Mesendoderm (in vitro differentiated cells): ENCODE results near the gene MTTP.
A peak's percentile ranks its signal among the peaks of the same experiment; 100 is the strongest.

Experiments
- DNase-seq: peaks from one replicate; pipeline ENCODE4 v3.0.0; 2013
- H2AK5ac ChIP-seq: 2 replicates; pipeline ENCODE4 v1.6.1; 2013; ENCODE audit warnings: low read length, inconsistent platforms
- H2BK120ac ChIP-seq: 2 replicates; pipeline ENCODE4 v1.6.1; 2013; ENCODE audit warnings: low read depth, mild to moderate bottlenecking, low read length, moderate library complexity, mixed read lengths
- H2BK15ac ChIP-seq: replicated peaks from 2 replicates; pipeline ENCODE4 v1.6.1; 2013; ENCODE audit warnings: low read depth, mild to moderate bottlenecking, moderate library complexity
- H2BK5ac ChIP-seq: 2 replicates; pipeline ENCODE4 v1.6.1; 2013; ENCODE audit warnings: low read length, inconsistent platforms
- H3K18ac ChIP-seq: 2 replicates; pipeline ENCODE4 v1.6.1; 2013; ENCODE audit warnings: mild to moderate bottlenecking, low read length, mixed read lengths
- H3K23ac ChIP-seq: one replicate; pipeline ENCODE4 v1.6.1; 2013; ENCODE audit warnings: low read length
- H3K27ac ChIP-seq: 2 replicates; pipeline ENCODE4 v1.5.1; 2013; ENCODE audit warnings: low read depth, mild to moderate bottlenecking, inconsistent platforms, low read length, moderate library complexity
- H3K27me3 ChIP-seq: 2 replicates; pipeline ENCODE4 v1.6.1; 2013; ENCODE audit warnings: low read length, control low read depth, mild to moderate bottlenecking, inconsistent platforms; ENCODE audit not compliant: insufficient read depth, poor library complexity
- H3K36me3 ChIP-seq: 2 replicates; pipeline ENCODE4 v1.6.1; 2013; ENCODE audit warnings: low read length, inconsistent platforms; ENCODE audit not compliant: control insufficient read depth, insufficient read depth
- H3K4ac ChIP-seq: one replicate; pipeline ENCODE4 v1.6.1; 2013; ENCODE audit warnings: low read depth, mild to moderate bottlenecking, low read length, moderate library complexity
- H3K4me1 ChIP-seq: 2 replicates; pipeline ENCODE4 v1.6.1; 2013; ENCODE audit warnings: low read depth, low read length, inconsistent platforms; ENCODE audit not compliant: control insufficient read depth
- H3K4me2 ChIP-seq: 2 replicates; pipeline ENCODE4 v1.6.1; 2013; ENCODE audit warnings: low read length
- H3K4me3 ChIP-seq: 2 replicates; pipeline ENCODE4 v1.5.1; 2013; ENCODE audit warnings: mild to moderate bottlenecking, low read length
- H3K56ac ChIP-seq: one replicate; pipeline ENCODE4 v1.6.1; 2013; ENCODE audit warnings: low read length
- H3K79me1 ChIP-seq: 2 replicates; pipeline ENCODE4 v1.6.1; 2013; ENCODE audit warnings: low read length, inconsistent platforms
- H3K79me2 ChIP-seq: 2 replicates; pipeline ENCODE4 v1.6.1; 2013; ENCODE audit warnings: mild to moderate bottlenecking, low read length; ENCODE audit not compliant: control insufficient read depth, insufficient read depth
- H3K9ac ChIP-seq: 2 replicates; pipeline ENCODE4 v1.6.1; 2013; ENCODE audit warnings: low read length, inconsistent platforms
- H4K5ac ChIP-seq: one replicate; pipeline ENCODE4 v1.6.1; 2013; ENCODE audit warnings: low read length
- H4K8ac ChIP-seq: one replicate; pipeline ENCODE4 v1.6.1; 2013; ENCODE audit warnings: low read depth, mild to moderate bottlenecking, control low read depth, low read length, moderate library complexity
- WGBS: extraction: QIAGEN DNeasy Blood & Tissue Kit; methylation state at CpG from one replicate; pipeline ENCODE4 v1.1.7; 2013; ENCODE audit warnings: low lambda C conversion rate, missing lambda C conversion rate; ENCODE audit not compliant: insufficient coverage; ENCODE audit errors: extremely low coverage; 5-methylcytosine and 5-hydroxymethylcytosine counted together

Gene MTTP

GRCh38 chr4:99586797-99587196 lies 12.2 kb downstream of the MTTP start:
- no peaks in the 10 kb centered on the region for H3K4me1 ChIP-seq
- H3K27me3 ChIP-seq: no peaks in the 10 kb centered on the region
- H3K36me3 ChIP-seq: no peaks in the 10 kb centered on the region
- H3K23ac ChIP-seq: no peak overlapping the region
- no peaks in the 10 kb centered on the region for H3K79me2 ChIP-seq
- H2BK15ac ChIP-seq: no peak overlapping the region
- H4K8ac ChIP-seq: no peak overlapping the region
- H3K79me1 ChIP-seq: no peaks in the 10 kb centered on the region
- no peak overlapping the region for H2BK5ac ChIP-seq
- H3K4me2 ChIP-seq: no peak overlapping the region
- no peak overlapping the region for H3K4me3 ChIP-seq
- H4K5ac ChIP-seq: no peak overlapping the region
- no peak overlapping the region for H3K4ac ChIP-seq
- H3K9ac ChIP-seq: no peak overlapping the region
- no peak overlapping the region for H3K18ac ChIP-seq
- no CpG with 5 or more reads among the region's 1 CpG for WGBS
- H3K56ac ChIP-seq: no peak overlapping the region
- no peak overlapping the region for H2BK120ac ChIP-seq
- peak; percentile 8 for DNase-seq
- H2AK5ac ChIP-seq: no peak overlapping the region
- H3K27ac ChIP-seq: no peak overlapping the region

- DNase-seq: no peak
- Histone ChIP-seq H2BK120ac (no peak overlapping the region), H3K23ac (no peak overlapping the region), H3K79me2 (no peaks in the 10 kb centered on the region), H3K56ac (no peak overlapping the region), H2BK5ac (no peak overlapping the region), H4K8ac (no peak overlapping the region), H3K27me3 (no peaks in the 10 kb centered on the region), H3K18ac (no peak overlapping the region), H3K9ac (no peak overlapping the region), H2BK15ac (no peak overlapping the region), H3K4me3 (no peak overlapping the region), H3K79me1 (no peaks in the 10 kb centered on the region), H2AK5ac (no peak overlapping the region), H3K27ac (no peak overlapping the region), H3K4ac (no peak overlapping the region), H3K4me1 (no peaks in the 10 kb centered on the region), H4K5ac (no peak overlapping the region), H3K36me3 (no peaks in the 10 kb centered on the region), H3K4me2 (no peak overlapping the region)
Observed at GRCh38 chr4:99587309-99587708, 12.7 kb downstream of the MTTP start.

- Histone ChIP-seq H2BK15ac (no peak overlapping the region), H4K5ac (no peak overlapping the region), H4K8ac (no peak overlapping the region), H3K79me1 (no peaks in the 10 kb centered on the region), H3K4me1 (no peaks in the 10 kb centered on the region), H3K27ac (no peak overlapping the region), H3K9ac (no peak overlapping the region), H3K36me3 (no peaks in the 10 kb centered on the region), H3K4me3 (no peak overlapping the region), H3K27me3 (no peaks in the 10 kb centered on the region), H3K18ac (no peak overlapping the region), H3K56ac (no peak overlapping the region), H2BK120ac (no peak overlapping the region), H3K79me2 (no peaks in the 10 kb centered on the region), H2BK5ac (no peak overlapping the region), H3K4me2 (no peak overlapping the region), H2AK5ac (no peak overlapping the region), H3K4ac (no peak overlapping the region), H3K23ac (no peak overlapping the region)
- WGBS: no CpG with 5 or more reads among the region's 1 CpG
- no peak for DNase-seq
Observed at GRCh38 chr4:99587803-99588202, 13.2 kb downstream of the MTTP start.

GRCh38 chr4:99591757-99592156 lies 17.1 kb downstream of the MTTP start:
- H2BK5ac ChIP-seq: no peak overlapping the region
- no peaks in the 10 kb centered on the region for H3K4me1 ChIP-seq
- H4K5ac ChIP-seq: no peak overlapping the region
- H2BK15ac ChIP-seq: no peak overlapping the region
- H3K36me3 ChIP-seq: no peaks in the 10 kb centered on the region
- no peak overlapping the region for H3K56ac ChIP-seq
- no peaks in the 10 kb centered on the region for H3K79me1 ChIP-seq
- no peak overlapping the region for H3K4me3 ChIP-seq
- WGBS: no CpG with 5 or more reads among the region's 3 CpGs
- H3K23ac ChIP-seq: no peak overlapping the region
- H3K9ac ChIP-seq: no peak overlapping the region
- no peak overlapping the region for H3K27ac ChIP-seq
- no peak overlapping the region for H4K8ac ChIP-seq
- no peak overlapping the region for H2AK5ac ChIP-seq
- H3K4ac ChIP-seq: no peak overlapping the region
- H2BK120ac ChIP-seq: no peak overlapping the region
- H3K18ac ChIP-seq: no peak overlapping the region
- H3K4me2 ChIP-seq: no peak overlapping the region
- no peaks in the 10 kb centered on the region for H3K27me3 ChIP-seq
- DNase-seq: no peak
- no peaks in the 10 kb centered on the region for H3K79me2 ChIP-seq

GRCh38 chr4:99593781-99594641 lies 19.4 kb downstream of the MTTP start:
- H2BK120ac ChIP-seq: no peak overlapping the region
- no peak overlapping the region for H2AK5ac ChIP-seq
- H3K4me1 ChIP-seq: no peaks in the 10 kb centered on the region
- no peak overlapping the region for H3K9ac ChIP-seq
- no peak overlapping the region for H3K4ac ChIP-seq
- H3K4me3 ChIP-seq: no peak overlapping the region
- no peak overlapping the region for H3K56ac ChIP-seq
- H3K27me3 ChIP-seq: no peaks in the 10 kb centered on the region
- H3K27ac ChIP-seq: no peak overlapping the region
- H3K79me1 ChIP-seq: no peaks in the 10 kb centered on the region
- H3K23ac ChIP-seq: no peak overlapping the region
- H3K36me3 ChIP-seq: no peaks in the 10 kb centered on the region
- no CpG with 5 or more reads among the region's 4 CpGs for WGBS
- H2BK15ac ChIP-seq: no peak overlapping the region
- H4K8ac ChIP-seq: no peak overlapping the region
- no peak for DNase-seq
- H2BK5ac ChIP-seq: no peak overlapping the region
- no peak overlapping the region for H3K4me2 ChIP-seq
- no peak overlapping the region for H3K18ac ChIP-seq
- H4K5ac ChIP-seq: no peak overlapping the region
- H3K79me2 ChIP-seq: no peaks in the 10 kb centered on the region

GRCh38 chr4:99594818-99595217 lies 20.2 kb downstream of the MTTP start:
- no peaks in the 10 kb centered on the region for H3K27me3 ChIP-seq
- H4K8ac ChIP-seq: no peak overlapping the region
- H3K79me2 ChIP-seq: no peaks in the 10 kb centered on the region
- H2AK5ac ChIP-seq: no peak overlapping the region
- H3K18ac ChIP-seq: no peak overlapping the region
- WGBS: no CpG with 5 or more reads among the region's 2 CpGs
- no peak overlapping the region for H2BK120ac ChIP-seq
- no peak for DNase-seq
- no peaks in the 10 kb centered on the region for H3K4me1 ChIP-seq
- H2BK5ac ChIP-seq: no peak overlapping the region
- no peak overlapping the region for H3K27ac ChIP-seq
- H4K5ac ChIP-seq: no peak overlapping the region
- H3K36me3 ChIP-seq: no peaks in the 10 kb centered on the region
- H3K4ac ChIP-seq: no peak overlapping the region
- no peaks in the 10 kb centered on the region for H3K79me1 ChIP-seq
- no peak overlapping the region for H3K4me3 ChIP-seq
- H3K4me2 ChIP-seq: no peak overlapping the region
- no peak overlapping the region for H3K23ac ChIP-seq
- H3K9ac ChIP-seq: no peak overlapping the region
- H3K56ac ChIP-seq: no peak overlapping the region
- no peak overlapping the region for H2BK15ac ChIP-seq
